Karpas-422 (cell line): Measurements from ENCODE around the gene CD7. TPM values are rescaled to one million over a fixed set of nuclear protein-coding genes. Genes with fewer than 3 reads are reported as not detected.

Experiments
- DNase-seq: peaks from one replicate; pipeline ENCODE4 v3.0.0-alpha.2; 2015
- H2AFZ ChIP-seq: fragments of 200-600 bp; sonication (generic); 2 replicates; pipeline ENCODE4 v1.6.1; 2014; ENCODE audit warnings: antibody characterized with exemption, low read length, mixed read lengths
- H3K27ac ChIP-seq: fragments of 200-600 bp; sonication (generic); 2 replicates; pipeline ENCODE4 v1.5.1; 2014; ENCODE audit warnings: mild to moderate bottlenecking, low read length, moderate library complexity
- H3K27me3 ChIP-seq: fragments of 200-600 bp; sonication (generic); 2 replicates; pipeline ENCODE4 v1.6.1; 2014; ENCODE audit warnings: low read length, mixed read lengths
- H3K36me3 ChIP-seq: fragments of 200-600 bp; sonication (generic); 2 replicates; pipeline ENCODE4 v1.6.1; 2014; ENCODE audit warnings: low read length, mixed read lengths; ENCODE audit not compliant: insufficient read depth
- H3K4me1 ChIP-seq: fragments of 200-600 bp; sonication (generic); 2 replicates; pipeline ENCODE4 v1.6.1; 2014; ENCODE audit warnings: mild to moderate bottlenecking, low read length, mixed read lengths
- H3K4me2 ChIP-seq: fragments of 200-600 bp; sonication (generic); 2 replicates; pipeline ENCODE4 v1.6.1; 2014; ENCODE audit warnings: low read length, low read depth, mild to moderate bottlenecking; ENCODE audit not compliant: poor library complexity, severe bottlenecking
- H3K4me3 ChIP-seq: fragments of 200-600 bp; sonication (generic); 2 replicates; pipeline ENCODE4 v1.5.1; 2014; ENCODE audit warnings: mild to moderate bottlenecking, antibody characterized with exemption, low read length, mixed read lengths
- H3K79me2 ChIP-seq: fragments of 200-600 bp; sonication (generic); 2 replicates; pipeline ENCODE4 v1.6.1; 2014; ENCODE audit warnings: mild to moderate bottlenecking, low read length, mixed read lengths
- H3K9ac ChIP-seq: fragments of 200-600 bp; sonication (generic); 2 replicates; pipeline ENCODE4 v1.6.0; 2014; ENCODE audit warnings: low read length
- H3K9me2 ChIP-seq: fragments of 200-600 bp; sonication (generic), shearing (Covaris generic); replicated peaks from 2 replicates; pipeline ENCODE4 v1.6.0; 2014; ENCODE audit warnings: mild to moderate bottlenecking, low read length, moderate library complexity; ENCODE audit not compliant: insufficient read depth
- H3K9me3 ChIP-seq: fragments of 300-700, 200-600 bp; sonication (generic); 2 replicates; pipeline ENCODE4 v1.6.1; 2014; ENCODE audit warnings: low read length, mixed read lengths
- H4K20me1 ChIP-seq: fragments of 200-600 bp; sonication (generic); 2 replicates; pipeline ENCODE4 v1.6.1; 2014; ENCODE audit warnings: mild to moderate bottlenecking, antibody characterized with exemption, low read length, low read depth; ENCODE audit not compliant: insufficient read depth
- total RNA-seq: library from RNA; depleted of rRNA; stranded (reverse); fragments of >200 nt; shearing (Covaris generic); gene quantifications from 2 replicates; pipeline ENCODE4 v1.2.3, GENCODE V29; 2014; ENCODE audit warnings: low replicate concordance

Gene CD7
- total RNA-seq, 1 experiment from 2014 or later = not detected

DNA sequence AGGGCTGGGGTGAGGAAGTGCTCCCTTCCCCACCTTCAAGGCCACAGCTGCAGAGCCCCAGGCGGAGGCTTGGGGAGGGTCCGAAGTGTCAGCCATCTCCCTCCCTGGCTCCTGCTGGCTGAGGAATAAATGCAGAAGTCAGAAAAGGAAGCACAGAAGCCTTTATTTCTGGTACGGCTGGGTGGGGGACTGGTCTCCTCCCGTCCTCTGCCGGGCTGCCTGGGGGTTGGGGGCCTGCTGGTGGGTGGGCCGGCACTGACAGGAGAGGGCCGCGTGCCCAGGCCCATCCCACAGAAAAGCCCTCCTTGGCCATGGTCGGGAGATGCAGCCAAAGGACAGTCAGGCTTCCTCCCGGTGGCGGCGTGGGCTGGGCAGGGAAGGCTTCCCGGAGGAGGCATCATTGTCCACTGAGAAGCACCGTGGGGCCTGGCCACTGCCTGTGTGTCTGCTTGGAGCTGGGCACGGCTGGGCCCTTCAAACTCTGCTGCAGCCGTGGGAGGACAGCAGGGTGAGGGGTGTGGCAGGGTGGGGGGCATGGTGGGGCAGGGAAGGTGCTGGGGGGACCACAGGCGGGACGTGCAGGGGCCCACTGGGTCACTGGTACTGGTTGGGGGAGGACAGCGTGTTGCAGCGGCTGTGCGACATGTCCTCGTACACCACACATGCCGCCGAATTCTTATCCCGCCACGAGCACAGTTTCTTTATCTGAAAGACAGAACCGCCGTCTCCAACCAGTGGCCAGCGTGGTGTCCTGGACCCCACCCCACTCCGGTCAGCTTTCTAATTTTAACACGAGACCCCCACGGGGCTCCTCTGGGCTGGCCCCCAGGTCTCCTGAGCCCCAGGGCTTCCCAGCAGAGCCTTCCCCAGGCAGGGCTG, 2.4 kb downstream of the CD7 start:
- Histone ChIP-seq H3K36me3 (no peaks in the 10 kb centered on the region), H3K4me1 (no peaks in the 10 kb centered on the region), H2AFZ (no peak overlapping the region), H3K9ac (no peak overlapping the region), H3K9me2 (no peaks in the 10 kb centered on the region), H3K79me2 (no peaks in the 10 kb centered on the region), H4K20me1 (no peaks in the 10 kb centered on the region), H3K27me3 (no peaks in the 10 kb centered on the region), H3K27ac (no peak overlapping the region), H3K4me2 (no peak overlapping the region), H3K9me3 (no peaks in the 10 kb centered on the region; the same call in 1 of the 2 replicates), H3K4me3 (no peak overlapping the region)
- DNase-seq = no peak

DNA sequence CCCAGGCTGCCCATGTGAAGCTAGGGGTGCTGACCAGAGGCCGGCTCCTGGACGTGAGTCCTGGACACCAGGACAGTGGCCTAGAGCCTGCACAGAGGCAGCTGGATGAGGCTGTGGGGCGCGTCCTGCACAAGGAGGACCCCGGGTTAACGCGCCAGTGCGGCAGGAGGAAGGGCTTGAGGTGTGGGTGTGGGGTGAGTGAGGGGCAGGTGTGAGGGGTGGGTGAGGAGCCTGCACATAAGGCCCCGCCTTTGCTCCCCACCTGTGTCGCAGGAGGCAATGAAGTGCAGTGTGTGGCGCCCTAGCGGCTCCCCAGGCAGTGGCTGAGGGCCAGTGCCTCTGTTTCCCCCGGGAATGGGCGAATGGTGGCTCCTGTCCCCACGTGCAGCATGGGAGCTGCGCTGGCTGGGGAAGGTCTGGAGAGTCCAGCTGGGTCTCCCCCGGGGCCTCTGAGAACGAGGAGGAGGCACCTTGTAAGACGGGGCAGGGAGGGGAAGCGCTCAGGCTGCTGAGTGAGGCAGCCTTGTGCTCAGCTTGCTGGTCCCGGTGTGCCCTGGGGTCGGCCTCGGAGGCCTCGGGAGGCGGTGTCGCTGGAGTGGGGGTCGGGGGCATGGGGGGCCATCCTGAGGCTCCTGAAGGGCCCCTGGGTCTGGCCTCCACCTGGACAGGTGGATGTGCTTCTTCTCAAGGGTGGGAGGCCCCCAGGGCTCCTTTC, 3.2 kb downstream of the CD7 start:
- Histone ChIP-seq H3K27ac (no peak overlapping the region), H4K20me1 (no peaks in the 10 kb centered on the region), H3K4me3 (no peak overlapping the region), H3K9me2 (no peaks in the 10 kb centered on the region), H3K36me3 (no peaks in the 10 kb centered on the region), H2AFZ (no peak overlapping the region), H3K4me1 (no peaks in the 10 kb centered on the region), H3K9ac (no peak overlapping the region), H3K27me3 (no peaks in the 10 kb centered on the region), H3K9me3 (no peaks in the 10 kb centered on the region; the same call in 1 of the 2 replicates), H3K4me2 (no peak overlapping the region), H3K79me2 (no peaks in the 10 kb centered on the region)
- no peak for DNase-seq

DNA sequence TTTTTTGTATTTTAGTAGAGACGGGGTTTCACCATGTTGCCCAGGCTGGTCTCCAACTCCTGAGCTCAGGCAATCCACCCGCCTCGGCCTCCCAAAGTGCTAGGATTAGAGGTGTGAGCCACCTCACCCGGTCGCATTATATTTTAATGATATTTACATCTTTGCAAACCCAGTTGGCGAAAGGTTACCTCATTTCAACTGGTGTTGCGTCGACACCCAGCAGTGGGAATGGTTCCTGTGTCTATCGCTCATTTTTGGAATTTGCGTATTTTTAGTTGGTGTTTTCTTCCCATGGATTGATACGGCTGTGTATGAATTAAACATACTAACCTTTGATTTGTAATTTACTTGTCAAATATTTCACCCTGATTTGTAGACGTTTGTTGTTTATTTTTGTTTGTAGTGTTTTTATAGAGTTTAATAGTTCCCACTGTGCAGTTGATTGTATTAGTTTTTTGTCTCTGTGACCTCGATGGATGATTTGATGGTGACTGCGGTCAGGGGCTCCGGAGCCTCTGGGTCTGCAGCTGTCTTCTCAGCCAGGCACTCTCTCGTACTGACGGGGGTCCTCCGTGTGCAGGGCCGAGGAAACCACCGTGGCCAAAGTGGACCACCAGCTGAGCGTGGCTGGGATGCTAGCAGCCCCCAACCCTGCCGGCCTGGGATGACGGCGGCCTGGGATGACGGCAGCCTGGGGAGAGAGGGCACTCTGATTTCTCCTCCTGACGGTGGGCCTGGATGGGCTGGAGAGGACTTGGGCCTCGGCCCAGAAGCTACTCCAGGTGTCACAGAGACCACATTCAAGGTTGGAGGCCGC, 4.0 kb downstream of the CD7 start:
- Histone ChIP-seq H3K9ac (no peak overlapping the region), H3K79me2 (no peaks in the 10 kb centered on the region), H3K36me3 (no peaks in the 10 kb centered on the region), H3K9me3 (no peaks in the 10 kb centered on the region; the same call in 1 of the 2 replicates), H3K27ac (no peak overlapping the region), H4K20me1 (no peaks in the 10 kb centered on the region), H3K4me2 (no peak overlapping the region), H3K4me1 (no peaks in the 10 kb centered on the region), H3K27me3 (no peaks in the 10 kb centered on the region), H3K9me2 (no peaks in the 10 kb centered on the region), H3K4me3 (no peak overlapping the region), H2AFZ (no peak overlapping the region)
- no peak for DNase-seq

DNA sequence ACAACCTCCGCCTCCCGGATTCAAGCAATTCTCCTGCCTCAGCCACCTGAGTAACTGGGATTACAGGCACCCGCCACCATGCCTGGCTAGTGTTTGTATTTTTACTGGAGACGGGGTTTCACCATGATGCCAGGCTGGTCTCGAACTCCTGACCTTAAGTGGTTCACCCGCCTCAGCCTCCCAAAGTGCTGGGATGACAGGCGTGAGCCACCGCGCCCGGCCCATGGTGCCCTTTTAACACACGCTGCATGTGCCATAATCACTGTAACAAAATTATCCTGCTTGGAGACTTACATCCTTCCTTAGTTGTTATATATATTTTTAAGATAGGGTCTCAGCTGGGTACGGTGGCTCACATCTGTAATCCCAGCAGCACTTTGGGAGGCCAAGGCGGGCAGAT, 5.4 kb downstream of the CD7 start:
- no peaks in the 10 kb centered on the region for H3K27me3 ChIP-seq
- no peak overlapping the region for H2AFZ ChIP-seq
- no peaks in the 10 kb centered on the region for H3K9me2 ChIP-seq
- no peaks in the 10 kb centered on the region for H4K20me1 ChIP-seq
- H3K4me3 ChIP-seq = no peak overlapping the region
- no peaks in the 10 kb centered on the region for H3K4me1 ChIP-seq
- H3K79me2 ChIP-seq = no peaks in the 10 kb centered on the region
- H3K9me3 ChIP-seq = no peaks in the 10 kb centered on the region
- H3K9ac ChIP-seq = no peak overlapping the region
- no peak overlapping the region for H3K4me2 ChIP-seq
- H3K27ac ChIP-seq = no peak overlapping the region
- no peaks in the 10 kb centered on the region for H3K36me3 ChIP-seq
- no peak for DNase-seq

DNA sequence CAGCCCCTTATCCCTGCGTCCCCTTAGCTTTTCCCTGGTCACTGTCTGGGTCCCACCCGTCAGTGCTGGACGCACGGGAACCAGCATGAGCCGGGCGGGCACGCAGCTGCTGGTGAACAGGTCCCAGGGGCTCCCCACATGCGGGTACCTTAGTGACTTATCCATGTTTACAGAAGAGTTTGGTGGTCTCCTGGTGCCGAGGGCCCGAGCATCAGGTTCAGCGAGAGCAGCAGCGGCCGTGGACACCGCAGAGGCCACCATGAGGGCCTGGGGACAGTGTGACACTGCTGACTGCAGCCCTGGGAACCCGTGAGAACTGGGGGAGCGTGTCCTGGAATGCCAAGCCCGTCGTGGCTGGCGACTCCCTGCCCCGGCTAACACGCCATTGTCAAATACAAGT, 6.5 kb downstream of the CD7 start:
- H3K36me3 ChIP-seq = no peaks in the 10 kb centered on the region
- no peak overlapping the region for H3K4me3 ChIP-seq
- no peak overlapping the region for H2AFZ ChIP-seq
- H3K4me1 ChIP-seq = no peaks in the 10 kb centered on the region
- H4K20me1 ChIP-seq = no peaks in the 10 kb centered on the region
- H3K79me2 ChIP-seq = no peaks in the 10 kb centered on the region
- no peak for DNase-seq
- no peaks in the 10 kb centered on the region for H3K9me3 ChIP-seq
- H3K9me2 ChIP-seq = no peaks in the 10 kb centered on the region
- no peak overlapping the region for H3K4me2 ChIP-seq
- H3K27me3 ChIP-seq = no peaks in the 10 kb centered on the region
- H3K27ac ChIP-seq = no peak overlapping the region
- H3K9ac ChIP-seq = no peak overlapping the region

DNA sequence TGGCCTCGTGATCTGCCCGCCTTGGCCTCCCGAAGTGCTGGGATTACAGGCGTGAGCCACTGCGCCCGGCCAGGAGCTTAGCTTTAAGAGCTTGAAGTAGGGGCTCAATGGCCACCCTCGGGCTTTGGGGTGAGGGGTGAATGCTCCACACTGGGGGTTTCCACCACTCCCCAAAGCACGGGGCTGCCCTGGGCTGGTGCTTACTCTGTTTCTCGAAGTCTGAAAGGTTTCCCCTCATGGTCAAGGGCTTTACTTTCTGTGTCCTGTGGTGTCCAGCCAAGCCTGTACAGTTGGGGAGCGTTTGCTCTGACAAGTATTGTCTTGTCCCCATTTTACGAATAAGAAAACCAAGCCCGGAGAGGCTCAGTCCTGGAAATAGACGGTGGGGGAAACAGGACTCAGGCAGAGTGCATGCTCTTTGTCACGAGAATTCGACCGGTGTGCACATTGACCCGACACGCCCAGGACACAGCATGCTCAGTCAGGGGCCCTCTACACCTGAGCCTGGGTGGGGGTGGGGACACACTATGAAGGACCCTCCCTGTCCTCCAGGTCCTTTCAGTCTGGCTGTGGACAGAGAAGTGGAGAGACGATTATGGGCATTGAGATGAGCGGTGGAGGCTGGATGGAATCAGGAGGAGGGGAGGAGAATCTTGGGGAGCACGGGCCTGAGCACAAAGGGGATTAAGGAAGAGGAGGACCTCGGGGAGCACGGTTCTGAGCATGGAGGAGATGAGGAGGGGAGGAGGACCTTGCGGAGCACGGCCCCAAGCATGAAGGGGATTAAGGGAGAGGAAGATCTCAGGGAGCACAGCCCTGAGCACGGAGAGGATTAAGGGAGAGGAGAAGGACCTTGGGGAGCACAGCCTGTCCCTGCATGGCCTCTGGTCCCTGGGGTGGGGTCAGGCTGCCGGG, 7.5 kb downstream of the CD7 start:
- Histone ChIP-seq H3K4me3 (no peak overlapping the region), H3K9ac (no peak overlapping the region)
- no peak for DNase-seq

DNA sequence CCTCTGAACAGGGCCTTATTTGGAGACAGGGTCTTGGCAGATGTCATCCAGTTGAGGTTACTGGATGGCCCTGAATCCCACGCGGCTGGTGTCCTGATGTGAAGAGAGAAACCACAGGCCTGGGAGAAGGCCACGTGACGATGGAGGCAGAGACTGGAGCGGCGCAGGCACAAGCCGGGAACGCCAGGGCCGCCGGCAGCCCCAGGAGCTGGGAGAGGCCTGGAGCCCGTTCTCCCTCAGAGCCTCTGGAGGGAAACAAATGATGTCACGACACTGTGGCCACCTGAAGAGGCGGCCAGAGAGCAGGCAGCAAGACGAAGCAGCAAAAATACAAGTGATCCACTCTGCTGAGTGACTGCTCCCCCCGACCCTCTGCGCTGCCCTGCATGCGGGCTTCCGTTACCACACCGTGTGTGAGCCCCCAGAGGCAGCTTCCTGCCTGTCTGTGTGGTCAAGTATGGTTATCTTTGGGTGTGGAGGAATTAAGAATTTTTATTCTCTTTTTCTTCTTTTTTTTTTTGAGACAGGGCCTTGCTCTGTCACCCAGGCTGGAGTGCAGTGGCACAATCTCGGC, 11.6 kb downstream of the CD7 start:
- DNase-seq = no peak
- H2AFZ ChIP-seq = no peak overlapping the region
- H3K79me2 ChIP-seq = no peaks in the 10 kb centered on the region
- H3K27me3 ChIP-seq = no peaks in the 10 kb centered on the region
- H3K36me3 ChIP-seq = no peaks in the 10 kb centered on the region
- no peaks in the 10 kb centered on the region for H3K9me3 ChIP-seq
- no peaks in the 10 kb centered on the region for H3K9me2 ChIP-seq
- no peak overlapping the region for H3K4me3 ChIP-seq
- H3K4me2 ChIP-seq = no peak overlapping the region
- no peak overlapping the region for H3K27ac ChIP-seq
- H3K4me1 ChIP-seq = peaks cover 4% of the 10 kb centered on the region; the same call in 1 of the 2 replicates
- no peak overlapping the region for H3K9ac ChIP-seq
- H4K20me1 ChIP-seq = no peaks in the 10 kb centered on the region

More for the DNA sequence above, 7.5 kb downstream of the CD7 start:
- no peak overlapping the region for H3K27ac ChIP-seq
- H3K4me1 ChIP-seq = no peaks in the 10 kb centered on the region
- H2AFZ ChIP-seq = no peak overlapping the region
- H3K9me3 ChIP-seq = no peaks in the 10 kb centered on the region
- no peaks in the 10 kb centered on the region for H3K9me2 ChIP-seq
- H3K79me2 ChIP-seq = no peaks in the 10 kb centered on the region
- no peaks in the 10 kb centered on the region for H3K36me3 ChIP-seq
- H3K4me2 ChIP-seq = no peak overlapping the region
- H4K20me1 ChIP-seq = no peaks in the 10 kb centered on the region
- no peaks in the 10 kb centered on the region for H3K27me3 ChIP-seq
